HFFc6 (cell line): ENCODE data around the gene SPTAN1. TPM values are rescaled to one million over a fixed set of nuclear protein-coding genes. Genes with fewer than 3 reads are reported as not detected.
"Not testable (repeated sequence)": the region's sequence is repeated elsewhere in the genome, so short reads cannot be mapped to it uniquely, and the experiment has no call there.

Source experiments
- DNase-seq: peaks from one replicate; pipeline ENCODE4 v3.0.0-alpha.2; 2018
- H3K27ac Mint-ChIP-seq: 2 replicates; pipeline ENCODE4 v1.8.0; 2020; ENCODE audit warnings: mild to moderate bottlenecking, mixed read lengths
- H3K27me3 Mint-ChIP-seq: 2 replicates; pipeline ENCODE4 v1.8.0; 2021; ENCODE audit warnings: mild to moderate bottlenecking, moderate library complexity, mixed read lengths; ENCODE audit not compliant: insufficient read depth
- H3K36me3 Mint-ChIP-seq: 2 replicates; pipeline ENCODE4 v1.8.0; 2021; ENCODE audit warnings: low read depth, mixed read lengths
- H3K4me1 Mint-ChIP-seq: 2 replicates; pipeline ENCODE4 v1.8.0; 2020; ENCODE audit warnings: low read depth, mixed read lengths
- H3K4me3 Mint-ChIP-seq: 2 replicates; pipeline ENCODE4 v1.8.0; 2020; ENCODE audit warnings: mild to moderate bottlenecking, moderate library complexity, mixed read lengths
- H3K9me3 Mint-ChIP-seq: 2 replicates; pipeline ENCODE4 v1.8.0; 2020; ENCODE audit warnings: mild to moderate bottlenecking, mixed read lengths
- total RNA-seq, 6 experiments: library from RNA; stranded (reverse); fragmentation: NEBNext Ultra II Directional; extraction: Animal tissue kit (Norgen Biotek cat#: 25700); gene quantifications; 2 replicates in 1 of 6; 3 replicates in 5 of 6; pipeline ENCODE4 v1.2.3, GENCODE V29; 2021
- TF ChIP-seq, protein P1 (sequence below): fragments of 200-600 bp; sonication (generic); IDR thresholded peaks from 2 replicates; pipeline ENCODE4 v1.5.0; 2021; ENCODE audit warnings: antibody characterized with exemption, mild to moderate bottlenecking

Gene SPTAN1
- total RNA-seq, 6 experiments from 2014 or later: 316 to 368 (median 327) TPM

DNA sequence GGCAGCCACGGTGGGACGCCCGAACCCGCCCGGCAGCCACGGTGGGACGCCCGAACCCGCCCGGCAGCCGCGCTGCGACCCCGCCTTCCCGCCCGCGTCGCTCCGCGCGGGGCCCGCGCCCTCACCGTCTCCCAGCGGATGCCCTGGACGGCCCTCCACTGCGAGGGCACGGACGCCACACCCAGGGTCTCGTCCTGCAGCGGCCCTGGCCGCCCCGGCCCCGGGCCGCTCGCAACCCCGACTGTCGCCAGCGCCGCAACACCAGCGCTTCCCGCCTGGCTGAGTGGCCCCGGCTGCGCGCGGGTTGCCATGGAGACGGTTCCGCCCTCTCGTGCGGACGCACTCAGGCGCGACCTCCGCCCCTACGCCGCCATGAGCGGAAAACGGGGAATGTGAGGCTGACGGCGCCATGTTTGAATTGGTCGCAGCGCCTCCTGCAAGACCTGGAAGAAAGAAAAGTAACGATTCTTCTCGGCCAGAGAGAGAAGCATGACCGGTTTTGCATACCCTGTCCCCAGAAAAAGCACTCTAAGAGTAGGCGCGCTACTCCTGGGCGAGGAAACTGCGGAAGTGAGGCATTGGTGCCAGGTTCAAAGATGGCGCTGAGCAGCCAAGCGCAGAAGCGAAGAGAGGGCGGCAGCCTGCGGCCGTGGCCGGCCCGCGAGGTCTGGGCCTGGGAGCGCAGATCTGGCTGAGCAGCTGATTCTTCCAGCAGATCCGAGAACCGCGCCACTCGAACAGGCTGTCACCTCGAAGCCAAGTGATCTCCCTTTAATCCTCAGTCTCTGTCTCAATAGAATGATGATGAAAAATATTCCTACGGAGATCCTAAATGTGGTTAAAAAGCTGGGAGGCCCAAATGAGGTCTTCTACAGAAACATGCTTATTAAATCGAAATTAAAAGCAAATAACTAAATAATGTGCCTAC, 104.3 kb downstream of the SPTAN1 start, which contains the start of gene DYNC2I2:
DYNC2I2 (minus strand) TSS at position 432 of the 928 bp plus-strand sequence; CDS start at position 311, 121 bp downstream.
- Mint-ChIP-seq H3K27me3 (no peaks in the 10 kb centered on the region), H3K27ac (peak within 1 kb of the TSS; percentile 100), H3K9me3 (no peaks in the 10 kb centered on the region), H3K4me1 (peaks cover 16% of the 10 kb centered on the region), H3K36me3 (0 out of 2 replicates have a peak, but pooled peaks cover 4% of the 10 kb centered on the region), H3K4me3 (peak within 1 kb of the TSS; percentile 93)
- peak; percentile 89 for DNase-seq
- TF ChIP-seq, protein P1, sequence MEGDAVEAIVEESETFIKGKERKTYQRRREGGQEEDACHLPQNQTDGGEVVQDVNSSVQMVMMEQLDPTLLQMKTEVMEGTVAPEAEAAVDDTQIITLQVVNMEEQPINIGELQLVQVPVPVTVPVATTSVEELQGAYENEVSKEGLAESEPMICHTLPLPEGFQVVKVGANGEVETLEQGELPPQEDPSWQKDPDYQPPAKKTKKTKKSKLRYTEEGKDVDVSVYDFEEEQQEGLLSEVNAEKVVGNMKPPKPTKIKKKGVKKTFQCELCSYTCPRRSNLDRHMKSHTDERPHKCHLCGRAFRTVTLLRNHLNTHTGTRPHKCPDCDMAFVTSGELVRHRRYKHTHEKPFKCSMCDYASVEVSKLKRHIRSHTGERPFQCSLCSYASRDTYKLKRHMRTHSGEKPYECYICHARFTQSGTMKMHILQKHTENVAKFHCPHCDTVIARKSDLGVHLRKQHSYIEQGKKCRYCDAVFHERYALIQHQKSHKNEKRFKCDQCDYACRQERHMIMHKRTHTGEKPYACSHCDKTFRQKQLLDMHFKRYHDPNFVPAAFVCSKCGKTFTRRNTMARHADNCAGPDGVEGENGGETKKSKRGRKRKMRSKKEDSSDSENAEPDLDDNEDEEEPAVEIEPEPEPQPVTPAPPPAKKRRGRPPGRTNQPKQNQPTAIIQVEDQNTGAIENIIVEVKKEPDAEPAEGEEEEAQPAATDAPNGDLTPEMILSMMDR: peak; percentile 23; the same call in 1 of the 2 replicates

DNA sequence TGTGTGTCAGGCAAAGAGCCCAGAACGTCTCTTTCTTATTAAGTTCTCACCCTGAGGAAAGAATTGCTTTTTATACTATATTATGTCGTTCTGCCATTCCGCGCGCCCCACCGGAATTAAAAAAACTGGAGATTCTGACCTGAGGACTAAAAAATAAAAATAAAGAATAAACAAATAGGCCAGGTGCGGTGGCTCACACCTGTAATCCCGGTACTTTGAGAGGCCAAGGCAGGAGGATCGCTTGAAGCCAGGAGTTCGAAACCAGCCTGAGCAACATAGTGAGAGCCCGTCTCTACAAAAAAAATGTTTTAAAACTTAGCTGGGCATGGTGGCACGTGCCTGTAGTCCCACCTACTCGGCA, 104.9 kb downstream of the SPTAN1 start:
- TF ChIP-seq, protein P1: no peak
- Mint-ChIP-seq H3K36me3 (0 out of 2 replicates have a peak, but pooled peaks cover 4% of the 10 kb centered on the region), H3K27ac (peak overlapping the region; percentile 100)

DNA sequence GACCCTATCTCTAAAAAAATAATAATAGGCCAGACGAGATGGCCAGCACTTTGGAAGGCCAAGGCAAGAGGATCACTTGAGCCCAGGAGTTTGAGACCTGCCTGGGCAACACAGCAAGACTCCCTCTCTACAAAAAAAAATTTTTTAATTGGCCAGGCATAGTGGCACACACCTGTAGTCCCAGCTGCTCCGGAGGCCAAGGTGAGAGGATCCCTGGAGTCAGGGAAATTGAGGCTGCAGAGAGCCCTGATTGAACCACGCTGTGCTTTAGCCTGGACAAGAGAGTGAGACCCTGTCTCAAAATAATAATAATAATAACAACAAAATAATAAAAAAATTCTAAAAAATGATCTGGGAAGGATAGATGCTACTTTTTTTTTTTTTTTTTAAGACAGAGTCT, 105.4 kb downstream of the SPTAN1 start:
- Mint-ChIP-seq H3K27ac (peak overlapping the region; percentile 100; the same call in 1 of the 2 replicates), H3K4me3 (no peak overlapping the region; the same call in 1 of the 2 replicates), H3K27me3 (no peaks in the 10 kb centered on the region; the same call in 1 of the 2 replicates), H3K4me1 (peaks cover 16% of the 10 kb centered on the region), H3K36me3 (0 out of 2 replicates have a peak, but pooled peaks cover 4% of the 10 kb centered on the region), H3K9me3 (no peaks in the 10 kb centered on the region)
- TF ChIP-seq, protein P1: no peak
- no peak for DNase-seq

More for the DNA sequence above, 104.9 kb downstream of the SPTAN1 start:
- peak overlapping the region; percentile 93 for H3K4me3 Mint-ChIP-seq
- peaks cover 16% of the 10 kb centered on the region for H3K4me1 Mint-ChIP-seq
- no peak for DNase-seq
- H3K27me3 Mint-ChIP-seq: no peaks in the 10 kb centered on the region; the same call in 1 of the 2 replicates
- H3K9me3 Mint-ChIP-seq: no peaks in the 10 kb centered on the region

DNA sequence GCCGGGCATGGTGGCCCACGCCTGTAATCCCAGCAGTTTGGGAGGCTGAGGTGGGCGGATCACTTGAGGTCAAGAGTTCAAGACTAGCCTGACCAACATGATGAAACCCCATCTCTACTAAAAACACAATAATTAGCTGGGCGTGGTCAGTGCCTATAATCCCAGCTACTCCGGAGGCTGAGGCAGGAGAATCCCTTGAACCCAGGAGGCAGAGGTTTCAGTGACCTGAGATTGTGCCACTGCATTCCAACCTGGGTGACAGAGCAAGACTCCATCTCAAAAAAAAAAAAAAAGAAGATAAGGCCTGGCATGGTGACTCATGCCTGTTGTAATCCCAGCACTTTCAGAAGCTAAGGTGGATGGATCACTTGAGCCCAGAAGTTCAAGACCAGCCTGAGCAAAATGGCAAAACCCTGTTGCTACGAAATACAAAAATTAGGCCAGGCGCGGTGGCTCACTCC, 114.1 kb downstream of the SPTAN1 start:
- not testable (repeated sequence) for H3K36me3 Mint-ChIP-seq, H3K27me3 Mint-ChIP-seq, H3K9me3 Mint-ChIP-seq, H3K4me1 Mint-ChIP-seq, H3K4me3 Mint-ChIP-seq
- peak; percentile 28 for DNase-seq
- H3K27ac Mint-ChIP-seq: peak overlapping the region; percentile 58; the same call in 1 of the 2 replicates

DNA sequence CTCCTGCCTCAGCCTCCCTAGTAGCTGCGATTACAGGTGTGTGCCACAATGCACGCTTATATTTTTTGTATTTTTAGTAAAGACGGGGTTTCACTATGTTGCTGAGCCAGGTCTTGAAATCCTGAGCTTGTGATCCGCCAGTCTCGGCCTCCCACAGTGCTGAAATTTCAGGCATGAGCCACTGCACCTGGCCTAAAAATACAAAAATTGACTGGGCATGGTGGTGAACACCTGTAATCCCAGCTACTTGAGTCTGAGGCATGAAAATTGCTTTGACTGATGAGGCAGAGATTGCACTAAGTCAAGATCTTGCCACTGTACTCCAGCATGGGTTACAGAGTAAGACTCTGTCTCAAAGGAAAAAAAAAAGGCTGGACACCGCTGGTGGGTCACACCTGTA, 117.4 kb downstream of the SPTAN1 start:
- Mint-ChIP-seq H3K4me3 (no peak overlapping the region), H3K27me3 (no peaks in the 10 kb centered on the region; the same call in 1 of the 2 replicates), H3K9me3 (no peaks in the 10 kb centered on the region), H3K27ac (no peak overlapping the region), H3K36me3 (no peaks in the 10 kb centered on the region), H3K4me1 (peaks cover 7% of the 10 kb centered on the region; the same call in 1 of the 2 replicates)
- no peak for DNase-seq
- TF ChIP-seq, protein P1: no peak

DNA sequence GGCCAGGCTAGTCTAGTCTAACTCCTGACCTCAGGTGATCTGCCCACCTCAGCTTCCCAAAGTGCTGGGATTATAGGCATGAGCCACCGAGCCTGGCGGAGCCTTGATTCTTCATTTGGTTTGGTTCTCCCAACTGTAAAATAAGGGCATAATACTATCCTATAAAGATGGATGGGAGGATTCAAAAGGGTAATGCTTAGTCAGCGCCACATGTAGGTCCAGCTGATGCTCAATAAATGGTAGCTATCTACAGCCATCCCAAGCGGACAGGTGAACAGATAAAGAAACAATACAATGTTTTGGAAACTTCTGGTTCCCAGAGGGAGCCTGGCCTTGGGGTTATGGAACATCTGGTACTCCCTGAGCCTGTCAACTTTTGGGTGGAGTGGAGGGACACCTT, 123.0 kb downstream of the SPTAN1 start:
- Mint-ChIP-seq H3K9me3 (no peaks in the 10 kb centered on the region), H3K36me3 (no peaks in the 10 kb centered on the region), H3K4me1 (no peaks in the 10 kb centered on the region), H3K27ac (no peak overlapping the region), H3K27me3 (no peaks in the 10 kb centered on the region; the same call in none of the 2 replicates), H3K4me3 (no peak overlapping the region)
- TF ChIP-seq, protein P1: no peak
- DNase-seq: no peak
